Heart left ventricle (tissue), 16 donors: ENCODE measurements around the gene ACTL6B. TPM values are rescaled to one million over a fixed set of nuclear protein-coding genes. Genes with fewer than 3 reads are reported as not detected.

Source experiments
- ATAC-seq, 4 donors: fragments of 200-7000 bp; cut with Tn5 transposase; one replicate each; pipeline ENCODE4 v1.9.1; 2020 to 2022; ENCODE audit warnings: moderate library complexity in 4 of 4, mild to moderate bottlenecking in 3 of 4, moderate number of reproducible peaks in 1 of 4
- DNase-seq, 5 donors: peaks; one replicate each; pipeline ENCODE4 v3.0.0-alpha.2; 2020
- H3K27ac ChIP-seq, 12 donors: fragments of 200-600 bp; sonication (generic) in 4 of 12; one replicate each; pipeline versions ENCODE4 v1.5.0 to v1.8.0; 2016 to 2022; ENCODE audit warnings: mild to moderate bottlenecking in 2 of 12
- H3K27me3 ChIP-seq, 9 donors: fragments of 200-600 bp; sonication (generic) in 2 of 9; one replicate each; pipeline versions ENCODE4 v1.5.1 to v1.8.0; 2016 to 2022; ENCODE audit warnings: mild to moderate bottlenecking in 3 of 9
- H3K36me3 ChIP-seq, 9 donors: fragments of 200-600 bp; sonication (generic) in 2 of 9; one replicate each; pipeline versions ENCODE4 v1.5.0 to v1.8.0; 2018 to 2022; ENCODE audit warnings: mild to moderate bottlenecking in 2 of 9
- H3K4me1 ChIP-seq, 12 donors: fragments of 200-600 bp; sonication (generic) in 4 of 12; one replicate each; pipeline versions ENCODE4 v1.5.0 to v1.8.0; 2016 to 2022; ENCODE audit warnings: mild to moderate bottlenecking in 3 of 12
- H3K4me3 ChIP-seq, 12 donors: fragments of 200-600 bp; sonication (generic) in 4 of 12; one replicate each; pipeline versions ENCODE4 v1.5.0 to v1.8.0; 2017 to 2022; ENCODE audit warnings: mild to moderate bottlenecking in 9 of 12, moderate library complexity in 4 of 12
- H3K9me3 ChIP-seq, 12 donors: fragments of 200-600 bp; sonication (generic) in 4 of 12; one replicate each; pipeline versions ENCODE4 v1.5.0 to v1.8.0; 2016 to 2022; ENCODE audit warnings: mild to moderate bottlenecking in 1 of 12
- CTCF ChIP-seq, 12 donors: fragments of 200-600 bp; sonication (generic) in 4 of 12; IDR thresholded peaks; one replicate each; pipeline versions ENCODE4 v1.5.0 to v1.8.0; 2018 to 2022; ENCODE audit warnings: antibody characterized with exemption in 12 of 12, mild to moderate bottlenecking in 5 of 12
- POLR2A ChIP-seq, 2 donors: fragments of 450-650 bp; IDR thresholded peaks; one replicate each; pipeline ENCODE4 v1.6.1; 2017; ENCODE audit warnings: antibody characterized with exemption in 2 of 2, mild to moderate bottlenecking in 2 of 2, moderate library complexity in 2 of 2
- WGBS, 4 donors: extraction: QIAGEN DNeasy Blood & Tissue Kit in 2 of 4; methylation state at CpG; one replicate each; pipeline versions ENCODE4 v1.1.5 to v1.1.7; 2013 to 2018; 5-methylcytosine and 5-hydroxymethylcytosine counted together
- intact Hi-C, 10 donors: fragments of 100-400 bp; cut with DNase I; formaldehyde crosslinking; loops; one replicate each; pipeline versions ENCODE4 v1.11.1 to v1.14.2; 2022
- polyA plus RNA-seq, 2 donors: library from polyadenylated mRNA; stranded (reverse); fragments of 200-250 nt; gene quantifications; one replicate each; pipeline ENCODE4 v1.2.3, GENCODE V29; 2013
- total RNA-seq, 9 donors: library from RNA; depleted of rRNA in 2 of 9; stranded (reverse); fragments of >200 nt in 2 of 9; fragmentation: NEBNext Ultra II Directional in 3 of 9; extraction: Animal tissue kit (Norgen Biotek cat#: 25700) in 3 of 9; gene quantifications; one replicate each; pipeline versions ENCODE4 v1.1.0 to v1.2.4, GENCODE V29; 2016 to 2023
- donor health status: ischemic (EF 13 %, LVEDD 7.1; RV severe dilation, severe dysfunction).
- donor health status: healthy with polysubstance abuse.
- donor health status: DM: no; HTN: yes; CAD: no.
- donor health status: DM: no; HTN: no; CAD: no.
- donor health status: ischemic (EF 25% LVEDD 6.9; RV normal size, moderate dysfunction).
- donor health status: ischemic (EF 25% LVEDD 5.7; RV mildly dilated, moderate dysfunction).
- donor health status: healthy.
- donor health status: DM: yes; HTN: yes; CAD: no.
- donor health status: ischemic (EF 35%, LVEDD 5.7; RV mildly dilated, moderate dysfunction).
- donor health status: nonischemic (EF 11% LVEDD 7.7; RV severe dilation, severe dysfunction).
- donor health status: DM: yes; HTN: yes; CAD: no.
- donor health status: PGD.
- donor health status: ischemic (EF 29% LVEDD 5.4; RV normal size, mild dysfunction).
- donor health status: nonischemic (EF 23%, LVEDD 6.1; RV moderate dilation, normal function).

The ACTL6B gene
- total and polyA plus RNA-seq, 11 donors, result not detected

DNA sequence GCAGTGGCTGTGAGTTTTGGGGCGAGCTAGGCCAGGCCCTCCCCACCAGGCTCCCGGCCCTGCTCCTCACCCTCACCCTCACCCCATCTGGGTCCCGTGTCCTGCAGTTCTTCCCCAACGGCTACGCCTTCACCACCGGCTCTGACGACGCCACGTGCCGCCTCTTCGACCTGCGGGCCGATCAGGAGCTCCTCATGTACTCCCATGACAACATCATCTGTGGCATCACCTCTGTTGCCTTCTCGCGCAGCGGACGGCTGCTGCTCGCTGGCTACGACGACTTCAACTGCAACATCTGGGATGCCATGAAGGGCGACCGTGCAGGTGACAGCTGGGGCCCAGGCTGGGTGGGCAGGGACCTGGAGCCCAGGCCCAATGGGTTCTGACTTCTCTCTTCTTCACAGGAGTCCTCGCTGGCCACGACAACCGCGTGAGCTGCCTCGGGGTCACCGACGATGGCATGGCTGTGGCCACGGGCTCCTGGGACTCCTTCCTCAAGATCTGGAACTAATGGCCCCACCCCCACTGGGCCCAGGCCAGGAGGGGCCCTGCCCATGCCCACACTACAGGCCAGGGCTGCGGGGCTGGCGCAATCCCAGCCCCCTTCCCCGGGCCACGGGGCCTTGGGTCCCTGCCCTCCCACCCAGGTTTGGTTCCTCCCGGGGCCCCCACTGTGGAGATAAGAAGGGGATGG lies 22.2 kb upstream of the ACTL6B start:
- Histone ChIP-seq H3K27ac (peak overlapping the region in 2 of 12 donors; percentile 5 to 67), H3K9me3 (no peaks in the 10 kb centered on the region), H3K36me3 (peaks cover 3 to 70% (median 67%) of the 10 kb centered on the region in 9 donors), H3K4me3 (no peak overlapping the region), H3K27me3 (no peaks in the 10 kb centered on the region), H3K4me1 (peaks cover 0 to 44% (median 14%) of the 10 kb centered on the region in 12 donors)
- whole genome bisulfite sequencing, 4 donors, result 61 to 73% (median 71%) methylated on average over 33 to 35 of the region's 35 CpGs
- intact Hi-C loops, result loop anchor here in 6 of 10 donors (5.0 to 10.0 kb wide), 6 partner anchors 64 to 211 kb away; partner anchors contain the start of genes FBXO24 (in 2 of the 6), LRCH4 (in 2 of the 6) and MOSPD3 (in 1 of the 6)
- TF ChIP-seq POLR2A (IDR thresholded peaks at IDR 0.05), result no peak
- TF ChIP-seq CTCF (IDR thresholded peaks at IDR 0.05), result no peak
- ATAC-seq (no peak), DNase-seq (peak in 1 of 5 donors; percentile 70)

DNA sequence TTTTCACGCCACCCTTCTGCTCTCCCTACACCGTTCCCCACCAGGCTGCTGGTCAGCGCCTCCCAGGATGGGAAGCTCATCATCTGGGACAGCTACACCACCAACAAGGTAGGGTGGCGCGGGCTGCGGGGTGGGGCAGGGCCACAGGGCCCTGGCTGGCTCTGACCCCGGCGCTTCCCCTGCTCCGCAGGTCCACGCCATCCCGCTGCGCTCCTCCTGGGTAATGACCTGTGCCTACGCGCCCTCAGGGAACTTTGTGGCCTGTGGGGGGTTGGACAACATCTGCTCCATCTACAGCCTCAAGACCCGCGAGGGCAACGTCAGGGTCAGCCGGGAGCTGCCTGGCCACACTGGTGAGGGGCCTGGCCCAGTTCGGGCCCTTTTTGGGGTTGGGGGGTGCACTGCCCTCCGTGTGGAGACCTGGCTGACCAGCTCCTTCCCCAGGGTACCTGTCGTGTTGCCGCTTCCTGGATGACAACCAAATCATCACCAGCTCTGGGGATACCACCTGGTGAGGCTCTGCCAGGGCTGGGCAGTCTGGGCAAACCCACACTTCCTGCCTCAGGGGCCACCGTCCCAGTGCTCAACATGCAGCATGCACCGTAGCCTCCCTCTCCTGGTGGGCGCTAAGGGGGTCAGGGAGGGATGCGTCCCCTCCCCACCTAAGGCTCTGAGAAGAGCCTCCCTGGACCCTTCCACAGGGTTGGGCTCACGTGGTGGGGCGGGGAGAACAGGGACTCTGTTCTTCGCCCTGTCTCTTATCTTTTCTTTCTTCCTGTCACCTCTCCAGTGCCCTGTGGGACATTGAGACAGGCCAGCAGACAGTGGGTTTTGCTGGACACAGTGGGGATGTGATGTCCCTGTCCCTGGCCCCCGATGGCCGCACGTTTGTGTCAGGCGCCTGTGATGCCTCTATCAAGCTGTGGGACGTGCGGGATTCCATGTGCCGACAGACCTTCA lies 21.3 kb upstream of the ACTL6B start:
- peak in 1 of 5 donors; percentile 63 for DNase-seq
- ATAC-seq, result no peak
- Histone ChIP-seq H3K4me3 (no peak overlapping the region), H3K9me3 (no peaks in the 10 kb centered on the region), H3K36me3 (peaks cover 0 to 62% (median 58%) of the 10 kb centered on the region in 9 donors), H3K4me1 (peaks cover 0 to 49% (median 17%) of the 10 kb centered on the region in 12 donors), H3K27ac (peak overlapping the region in 2 of 12 donors; percentile 20 to 67), H3K27me3 (no peaks in the 10 kb centered on the region)
- 82 to 86% (median 84%) methylated on average over 27 to 36 of the region's 36 CpGs for WGBS, 4 donors
- intact Hi-C loops, result loop anchor here in 6 of 10 donors (5.0 to 10.0 kb wide), 6 partner anchors 63 to 210 kb away; partner anchors contain the start of genes FBXO24 (in 2 of the 6), LRCH4 (in 2 of the 6) and MOSPD3 (in 1 of the 6)
- TF ChIP-seq CTCF (IDR thresholded peaks at IDR 0.05), result no peak
- TF ChIP-seq POLR2A (IDR thresholded peaks at IDR 0.05), result no peak

- H3K27ac ChIP-seq, result peak overlapping the region; percentile 88 to 100 (median 98)
- ATAC-seq, result no peak
- H3K4me3 ChIP-seq, result peak overlapping the region in 11 of 12 donors; percentile 79 to 100 (median 96)
- 80 to 84% (median 83%) methylated on average over 18 to 23 of the region's 23 CpGs for WGBS, 4 donors
- peaks cover 0 to 53% (median 49%) of the 10 kb centered on the region in 9 donors for H3K36me3 ChIP-seq
- no peaks in the 10 kb centered on the region for H3K9me3 ChIP-seq
- H3K4me1 ChIP-seq, result peaks cover 0 to 51% (median 17%) of the 10 kb centered on the region in 12 donors
- peak in 1 of 5 donors; percentile 63 for DNase-seq
- no peak for TF ChIP-seq POLR2A (IDR thresholded peaks at IDR 0.05)
- TF ChIP-seq CTCF (IDR thresholded peaks at IDR 0.05), result no peak
- intact Hi-C loops, result loop anchor here in 6 of 10 donors (5.0 to 10.0 kb wide), 6 partner anchors 62 to 209 kb away; partner anchors contain the start of genes FBXO24 (in 2 of the 6), LRCH4 (in 2 of the 6) and MOSPD3 (in 1 of the 6)
- no peaks in the 10 kb centered on the region for H3K27me3 ChIP-seq
Measured at GRCh38 chr7:100676501-100677306, 20.5 kb upstream of the ACTL6B start.
